H1 (cell line): ENCODE measurements around the gene NOL12. TPM values are rescaled to one million over a fixed set of nuclear protein-coding genes. Genes with fewer than 3 reads are reported as not detected.

Experiments used
- CTCF ChIA-PET: fragments of 300-600 bp; sonication (Branson Sonifier 250); formaldehyde crosslinking; loops from one replicate; lab custom pipeline; 2021; ENCODE audit not compliant: partially characterized antibody; lab: Charles Lee
- POLR2A ChIA-PET: fragments of 300-600 bp; sonication (Branson Sonifier 250); formaldehyde crosslinking; loops from one replicate; lab custom pipeline; 2021; ENCODE audit warnings: inconsistent platforms; ENCODE audit not compliant: partially characterized antibody; lab: Charles Lee
- DNase-seq, 2 experiments: peaks; one replicate each; pipeline versions ENCODE4 v3.0.0 to v3.0.0-alpha.2; 2010 to 2022; ENCODE audit warnings: low spot score in 2 of 2, low read depth in 1 of 2, mixed read lengths in 1 of 2
- FAIRE-seq: peaks from 2 replicates; lab custom pipeline; 2011; peaks lifted over from hg19 to GRCh38; lab: Jason Lieb, UNC
- H2AFZ ChIP-seq: 2 replicates; pipeline ENCODE4 v1.8.1; 2012; ENCODE audit warnings: low read length, inconsistent platforms
- H2AK5ac ChIP-seq: 2 replicates; pipeline ENCODE4 v1.6.1; 2013; ENCODE audit warnings: low read depth, low read length
- H2BK120ac ChIP-seq: replicated peaks from 2 replicates; pipeline ENCODE3; 2013; ENCODE audit warnings: low read depth, low read length, inconsistent platforms
- H2BK12ac ChIP-seq: 2 replicates; pipeline ENCODE4 v1.6.1; 2013; ENCODE audit warnings: low read depth, low read length
- H2BK15ac ChIP-seq: 2 replicates; pipeline ENCODE4 v1.6.1; 2013; ENCODE audit warnings: low read length
- H2BK20ac ChIP-seq: 2 replicates; pipeline ENCODE4 v1.6.1; 2013; ENCODE audit warnings: low read length
- H2BK5ac ChIP-seq: 2 replicates; pipeline ENCODE4 v1.6.1; 2013; ENCODE audit warnings: low read depth, low read length
- H3K14ac ChIP-seq: 2 replicates; pipeline ENCODE4 v1.6.1; 2013; ENCODE audit warnings: inconsistent platforms; ENCODE audit not compliant: insufficient read length
- H3K18ac ChIP-seq: 2 replicates; pipeline ENCODE4 v1.6.1; 2013; ENCODE audit warnings: low read length; ENCODE audit errors: extremely low read depth
- H3K23ac ChIP-seq: 2 replicates; pipeline ENCODE4 v1.6.1; 2013; ENCODE audit warnings: inconsistent platforms; ENCODE audit not compliant: insufficient read length
- H3K23me2 ChIP-seq: 2 replicates; pipeline ENCODE4 v1.6.1; 2013; ENCODE audit warnings: low read depth, low read length
- H3K27ac ChIP-seq: 2 replicates; pipeline ENCODE4 v1.6.1; 2011; ENCODE audit warnings: low read depth, low read length, inconsistent platforms
- H3K27me3 ChIP-seq, 4 experiments: replicated peaks in 1 of 4; 1 replicate in 1 of 4; 2 replicates in 3 of 4; pipeline versions ENCODE4 v1.6.1 to v1.8.1; 2011 to 2013; ENCODE audit warnings: low read length in 3 of 4, mild to moderate bottlenecking in 3 of 4, inconsistent platforms in 2 of 4, mixed read lengths in 2 of 4, moderate library complexity in 1 of 4; ENCODE audit not compliant: control insufficient read depth in 3 of 4, insufficient read depth in 3 of 4; ENCODE audit errors: extremely low read depth in 1 of 4
- H3K36me3 ChIP-seq, 4 experiments: 2 replicates each; pipeline versions ENCODE4 v1.6.1 to v1.8.1; 2011 to 2013; ENCODE audit warnings: mild to moderate bottlenecking in 4 of 4, low read length in 3 of 4, moderate library complexity in 2 of 4, control low read depth in 1 of 4, inconsistent platforms in 1 of 4; ENCODE audit not compliant: insufficient read depth in 4 of 4, control insufficient read depth in 2 of 4
- H3K4ac ChIP-seq: replicated peaks from 2 replicates; pipeline ENCODE3; 2013; ENCODE audit warnings: low read length, low read depth, mixed read lengths, inconsistent platforms; ENCODE audit not compliant: insufficient read length
- H3K4me1 ChIP-seq, 4 experiments: replicated peaks in 1 of 4; 1 replicate in 1 of 4; 2 replicates in 3 of 4; pipeline versions ENCODE4 v1.6.1 to v1.8.1; 2011 to 2013; ENCODE audit warnings: low read length in 3 of 4, inconsistent platforms in 2 of 4, mixed read lengths in 1 of 4; ENCODE audit not compliant: insufficient read depth in 4 of 4, control insufficient read depth in 3 of 4
- H3K4me2 ChIP-seq, 2 experiments: 2 replicates each; pipeline versions ENCODE4 v1.6.1 to v1.8.1; 2011 to 2013; ENCODE audit warnings: low read depth in 2 of 2, low read length in 2 of 2, control low read depth in 1 of 2, inconsistent platforms in 1 of 2, mild to moderate bottlenecking in 1 of 2; ENCODE audit not compliant: insufficient read depth in 1 of 2
- H3K4me3 ChIP-seq, 4 experiments: fragments of 200-600, 300-600 bp in 1 of 4; sonication (generic), shearing (Covaris generic), sonication (Bioruptor Twin) in 1 of 4; 2 replicates each; pipeline versions ENCODE4 v1.5.1 to v1.8.1; 2011 to 2016; ENCODE audit warnings: low read length in 4 of 4, low read depth in 3 of 4, control low read depth in 2 of 4, inconsistent platforms in 2 of 4, mild to moderate bottlenecking in 2 of 4, mixed read lengths in 1 of 4, moderate library complexity in 1 of 4; ENCODE audit not compliant: insufficient read depth in 2 of 4; ENCODE audit errors: extremely low read depth in 1 of 4
- H3K56ac ChIP-seq: replicated peaks from 2 replicates; pipeline ENCODE3; 2013; ENCODE audit warnings: low read depth, mild to moderate bottlenecking, mixed read lengths, low read length, inconsistent platforms; ENCODE audit not compliant: insufficient read length
- H3K79me1 ChIP-seq: 2 replicates; pipeline ENCODE4 v1.6.1; 2013; ENCODE audit warnings: low read depth, low read length, control low read depth
- H3K79me2 ChIP-seq, 2 experiments: 2 replicates each; pipeline versions ENCODE4 v1.6.1 to v1.8.1; 2012 to 2013; ENCODE audit warnings: low read length in 2 of 2, mild to moderate bottlenecking in 2 of 2, inconsistent platforms in 1 of 2; ENCODE audit not compliant: insufficient read depth in 2 of 2, control insufficient read depth in 1 of 2
- H3K9ac ChIP-seq, 4 experiments: replicated peaks in 1 of 4; 1 replicate in 1 of 4; 2 replicates in 3 of 4; pipeline versions ENCODE4 v1.6.1 to v1.8.1; 2011 to 2013; ENCODE audit warnings: low read depth in 3 of 4, low read length in 3 of 4, control low read depth in 2 of 4, mild to moderate bottlenecking in 2 of 4, moderate library complexity in 2 of 4, inconsistent platforms in 1 of 4; ENCODE audit errors: extremely low read depth in 1 of 4
- H3K9me3 ChIP-seq, 2 experiments: 2 replicates each; pipeline versions ENCODE4 v1.6.1 to v1.8.1; 2012 to 2013; ENCODE audit warnings: mild to moderate bottlenecking in 2 of 2, moderate library complexity in 2 of 2, control low read depth in 1 of 2, inconsistent platforms in 1 of 2, low read depth in 1 of 2, low read length in 1 of 2, mixed read lengths in 1 of 2; ENCODE audit not compliant: insufficient read depth in 2 of 2
- H4K20me1 ChIP-seq, 2 experiments: replicated peaks in 1 of 2; 2 replicates each; pipeline versions ENCODE3 to v1.8.1; 2011 to 2013; ENCODE audit warnings: inconsistent platforms in 2 of 2, low read length in 2 of 2, mild to moderate bottlenecking in 1 of 2; ENCODE audit not compliant: insufficient read depth in 2 of 2, control insufficient read depth in 1 of 2
- H4K5ac ChIP-seq: 2 replicates; pipeline ENCODE4 v1.6.1; 2013; ENCODE audit warnings: low read length, low read depth, mixed read lengths, inconsistent platforms; ENCODE audit not compliant: insufficient read length
- H4K8ac ChIP-seq: 2 replicates; pipeline ENCODE4 v1.8.0; 2013; ENCODE audit warnings: mild to moderate bottlenecking, moderate library complexity, low read length, inconsistent platforms; ENCODE audit not compliant: insufficient read depth; ENCODE audit errors: extremely low read depth
- H4K91ac ChIP-seq: replicated peaks from 2 replicates; pipeline ENCODE3; 2013; ENCODE audit warnings: low read length, mixed read lengths, inconsistent platforms; ENCODE audit not compliant: insufficient read length
- BCL11A ChIP-seq, 2 experiments: IDR thresholded peaks; one replicate each; pipeline ENCODE4 v1.6.1; 2011; ENCODE audit warnings: low read depth in 2 of 2, low read length in 2 of 2, mild to moderate bottlenecking in 2 of 2
- CHD2 ChIP-seq: IDR thresholded peaks from 2 replicates; pipeline ENCODE4 v1.6.1; 2012; ENCODE audit warnings: low read length, improper control_type of control experiment
- MAFK ChIP-seq: IDR thresholded peaks from 2 replicates; pipeline ENCODE4 v1.6.1; 2012; ENCODE audit warnings: low read depth, mild to moderate bottlenecking, improper control_type of control experiment, low read length
- PHF8 ChIP-seq: fragments of 200-600 bp; sonication (generic); conservative IDR thresholded peaks from 2 replicates; pipeline ENCODE4 v1.7.1; 2012; ENCODE audit warnings: low read depth, mild to moderate bottlenecking, inconsistent platforms, low read length, moderate library complexity
- POU5F1 ChIP-seq: IDR thresholded peaks from 2 replicates; pipeline ENCODE4 v1.6.1; 2011; ENCODE audit warnings: low read depth, mild to moderate bottlenecking, low read length, moderate library complexity
- WGBS, 2 experiments: shearing (Covaris generic) in 1 of 2; methylation state at CpG; one replicate each; pipeline versions ENCODE4 v1.1.6 to v1.1.7; 2013 to 2015; ENCODE audit warnings: low lambda C conversion rate in 2 of 2, mixed read lengths in 2 of 2, inconsistent platforms in 1 of 2, low coverage in 1 of 2, missing lambda C conversion rate in 1 of 2; ENCODE audit not compliant: insufficient replicate concordance in 2 of 2, insufficient coverage in 1 of 2, insufficient read length in 1 of 2; ENCODE audit errors: extremely low coverage in 1 of 2, missing lambda C conversion rate in 1 of 2; 5-methylcytosine and 5-hydroxymethylcytosine counted together
- polyA plus RNA-seq, 7 experiments: library from polyadenylated mRNA; depleted of rRNA in 3 of 7; stranded (reverse) in 5 of 7; unstranded in 2 of 7; fragments of >200 nt in 5 of 7; fragments of 200-250 nt in 2 of 7; gene quantifications; 1 replicate in 5 of 7; 2 replicates in 1 of 7; 4 replicates in 1 of 7; pipeline versions ENCODE4 v1.2.1 to v1.2.3, GENCODE V29; 2011 to 2013; ENCODE audit warnings: missing spikeins in 2 of 7, mixed read lengths in 2 of 7
- total RNA-seq: library from RNA; stranded (reverse); fragmentation: NEBNext Ultra II Directional; extraction: Animal tissue kit (Norgen Biotek cat#: 25700); gene quantifications from 2 replicates; pipeline ENCODE4 v1.2.1, GENCODE V29; 2021

The NOL12 gene
- total and polyA plus RNA-seq, 2 of the 8 experiments (the other 6 are each of a cell fraction or from before 2014, with no cell fraction given), result 25.3 to 28.3 TPM

- no peak overlapping the region for H3K27ac ChIP-seq
- no peak overlapping the region for H2AK5ac ChIP-seq
- CTCF ChIA-PET, result interaction anchor here (0.9 to 11.4 kb wide), 11 partner anchors 8 to 130 kb away, joined by 3 to 261 read pairs (median 5); partner anchors contain the start of genes GGA1, LGALS1, NOL12 and PDXP
- no peaks in the 10 kb centered on the region; a peak in 1 of 4 replicates for H3K79me2 ChIP-seq
- H3K9me3 ChIP-seq, result no peaks in the 10 kb centered on the region
- H3K9ac ChIP-seq, result no peak overlapping the region
- DNase-seq (no peak), FAIRE-seq (no peak)
- H2BK5ac ChIP-seq, result 0 out of 2 replicates have a peak overlapping the region, but pooled peaks have one; percentile 53
- H3K4me2 ChIP-seq, result peak overlapping the region; percentile 86 to 99
- WGBS, 2 experiments, result 78% methylated on average over 11 of the region's 11 CpGs; no CpG with 5 or more reads in 1 of the 2 experiments
- no peak overlapping the region for H3K23ac ChIP-seq
- peaks cover 0 to 7% of the 10 kb centered on the region in 2 experiments for H4K20me1 ChIP-seq
- H4K91ac ChIP-seq, result peak overlapping the region; percentile 8
- 0 out of 2 replicates have a peak overlapping the region, but pooled peaks have one; percentile 50 for H2BK12ac ChIP-seq
- no peaks in the 10 kb centered on the region for H3K27me3 ChIP-seq
- POLR2A ChIA-PET, result interaction anchor here (0.7 to 2.3 kb wide), 18 partner anchors 8 to 99 kb away, joined by 3 to 8 read pairs (median 4); partner anchors contain the start of genes NOL12, PDXP and TRIOBP
- peak overlapping the region; percentile 1 for H3K4ac ChIP-seq
- H2AFZ ChIP-seq, result no peak overlapping the region
- no peak overlapping the region for H2BK20ac ChIP-seq
- peak overlapping the region in 3 of 4 experiments; percentile 77 to 91 (median 86); a peak in 6 of 8 replicates for H3K4me3 ChIP-seq
- no peak overlapping the region for H3K56ac ChIP-seq
- H3K23me2 ChIP-seq, result peaks cover 8% of the 10 kb centered on the region
- peaks cover 5 to 33% (median 26%) of the 10 kb centered on the region in 4 experiments for H3K4me1 ChIP-seq
- 0 out of 2 replicates have a peak, but pooled peaks cover 2% of the 10 kb centered on the region for H3K79me1 ChIP-seq
- H2BK120ac ChIP-seq, result no peak overlapping the region
- no peak overlapping the region for H4K5ac ChIP-seq
- H3K14ac ChIP-seq, result no peak overlapping the region
- no peak overlapping the region for H2BK15ac ChIP-seq
- TF ChIP-seq POU5F1 (no peak), PHF8 (no peak), CHD2 (no peak), MAFK (no peak), BCL11A (IDR thresholded peaks at IDR 0.05; ENCODE audit: low read depth in 2 of 2, low read length in 2 of 2) (no peak)
- no peak overlapping the region; the same call in 1 of the 2 replicates for H4K8ac ChIP-seq
- H3K36me3 ChIP-seq, result peaks cover 0 to 1% (median 0%) of the 10 kb centered on the region in 4 experiments; a peak in 2 of 8 replicates
- H3K18ac ChIP-seq, result no peak overlapping the region
Observed at GRCh38 chr22:37638391-37639069, 47.6 kb upstream of the NOL12 start.
